ENCODE results near the gene RIN3. TPM values are rescaled to one million over a fixed set of nuclear protein-coding genes. Genes with fewer than 3 reads are reported as not detected.

Gene RIN3
- total RNA-seq, 1 donor from 2014 or later = 6.9 TPM

- no peak for TF ChIP-seq CTCF (IDR thresholded peaks at IDR 0.05; ENCODE audit: unreplicated experiment)
- Mint-ChIP-seq H3K9me3 (ENCODE audit: low read depth) (no peaks in the 10 kb centered on the region), H3K4me1 (ENCODE audit: low read depth) (no peaks in the 10 kb centered on the region), H3K4me3 (ENCODE audit: low read depth) (no peak overlapping the region), H3K27me3 (peaks cover 31% of the 10 kb centered on the region), H3K27ac (no peak overlapping the region), H3K36me3 (ENCODE audit: insufficient read depth) (no peaks in the 10 kb centered on the region)
- no peak for DNase-seq (ENCODE audit: low spot score, unreplicated experiment)
Observed at GRCh38 chr14:92519246-92520101, 5.9 kb downstream of the RIN3 start.

- no peak for TF ChIP-seq CTCF (IDR thresholded peaks at IDR 0.05; ENCODE audit: unreplicated experiment)
- Mint-ChIP-seq H3K27ac (no peak overlapping the region), H3K27me3 (peaks cover 22% of the 10 kb centered on the region), H3K36me3 (ENCODE audit: insufficient read depth) (no peaks in the 10 kb centered on the region), H3K9me3 (ENCODE audit: low read depth) (no peaks in the 10 kb centered on the region), H3K4me1 (ENCODE audit: low read depth) (no peaks in the 10 kb centered on the region), H3K4me3 (ENCODE audit: low read depth) (no peak overlapping the region)
- DNase-seq (ENCODE audit: low spot score, unreplicated experiment) = no peak
Observed at GRCh38 chr14:92520102-92521057, 6.8 kb downstream of the RIN3 start.

GRCh38 chr14:92521058-92521415 is 7.5 kb downstream of the RIN3 start:
- TF ChIP-seq CTCF (IDR thresholded peaks at IDR 0.05; ENCODE audit: unreplicated experiment) = no peak
- peaks cover 15% of the 10 kb centered on the region for H3K27me3 Mint-ChIP-seq
- no peak overlapping the region for H3K4me3 Mint-ChIP-seq (ENCODE audit: low read depth)
- DNase-seq (ENCODE audit: low spot score, unreplicated experiment) = no peak
- H3K4me1 Mint-ChIP-seq (ENCODE audit: low read depth) = no peaks in the 10 kb centered on the region
- no peak overlapping the region for H3K27ac Mint-ChIP-seq
- no peaks in the 10 kb centered on the region for H3K36me3 Mint-ChIP-seq (ENCODE audit: insufficient read depth)
- no peaks in the 10 kb centered on the region for H3K9me3 Mint-ChIP-seq (ENCODE audit: low read depth)

GRCh38 chr14:92523752-92524151 is 10.2 kb downstream of the RIN3 start:
- no peaks in the 10 kb centered on the region for H3K4me1 Mint-ChIP-seq (ENCODE audit: low read depth)

More at GRCh38 chr14:92523752-92524151, 10.2 kb downstream of the RIN3 start:
- H3K4me3 Mint-ChIP-seq (ENCODE audit: low read depth) = no peak overlapping the region
- H3K36me3 Mint-ChIP-seq (ENCODE audit: insufficient read depth) = no peaks in the 10 kb centered on the region
- no peak for TF ChIP-seq CTCF (IDR thresholded peaks at IDR 0.05; ENCODE audit: unreplicated experiment)
- no peak for DNase-seq (ENCODE audit: low spot score, unreplicated experiment)
- H3K9me3 Mint-ChIP-seq (ENCODE audit: low read depth) = no peaks in the 10 kb centered on the region
- H3K27me3 Mint-ChIP-seq = no peaks in the 10 kb centered on the region
- no peak overlapping the region for H3K27ac Mint-ChIP-seq

Data from progenitor cell of endocrine pancreas (in vitro differentiated cells).